Stimulated activated CD4-positive, alpha-beta T cell treated with anti-CD3 and anti-CD28 coated beads, Interleukin-2, amount 100 ng/mL, for 4 hours (primary cell): ENCODE data around the gene MAGED4B.
"Not testable (repeated sequence)": the region's sequence is repeated elsewhere in the genome, so short reads cannot be mapped to it uniquely, and the experiment has no call there.

Experiments
- DNase-seq: peaks from one replicate; pipeline ENCODE4 v3.0.0-alpha.2; 2020; ENCODE audit warnings: low read depth

MAGED4B gene

GRCh38 chrX:52068666-52069640 lies at the start of gene MAGED4B:
Gene MAGED4B (minus strand): TSS chrX:52069183. CDS start chrX:52068172, 1,011 bp downstream.
- DNase-seq = not testable (repeated sequence)

DNA sequence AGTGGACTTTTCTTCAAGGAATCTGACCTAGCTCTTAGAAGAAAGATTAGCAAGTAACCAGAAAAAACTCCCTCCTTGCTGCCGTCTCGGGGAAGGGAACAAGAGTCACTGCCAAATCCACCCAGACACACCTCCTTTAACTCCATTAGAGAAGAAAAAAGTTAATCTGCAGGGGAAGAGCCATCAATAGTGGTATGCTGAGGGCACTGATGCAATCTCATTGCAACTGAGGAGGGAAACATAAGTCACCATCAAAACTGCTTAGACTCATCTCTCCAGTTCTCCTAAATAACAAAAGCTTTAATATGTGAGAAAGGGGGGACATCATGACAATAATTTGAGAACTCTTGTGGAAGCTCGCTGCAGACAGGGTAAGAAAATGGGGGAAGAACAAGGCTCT lies 49.3 kb upstream of the MAGED4B start:
- DNase-seq = no peak

GRCh38 chrX:52082578-52082977 lies 13.6 kb upstream of the MAGED4B start:
- no peak for DNase-seq

- no peak for DNase-seq
Measured at GRCh38 chrX:52078131-52078530, 9.1 kb upstream of the MAGED4B start.

DNA sequence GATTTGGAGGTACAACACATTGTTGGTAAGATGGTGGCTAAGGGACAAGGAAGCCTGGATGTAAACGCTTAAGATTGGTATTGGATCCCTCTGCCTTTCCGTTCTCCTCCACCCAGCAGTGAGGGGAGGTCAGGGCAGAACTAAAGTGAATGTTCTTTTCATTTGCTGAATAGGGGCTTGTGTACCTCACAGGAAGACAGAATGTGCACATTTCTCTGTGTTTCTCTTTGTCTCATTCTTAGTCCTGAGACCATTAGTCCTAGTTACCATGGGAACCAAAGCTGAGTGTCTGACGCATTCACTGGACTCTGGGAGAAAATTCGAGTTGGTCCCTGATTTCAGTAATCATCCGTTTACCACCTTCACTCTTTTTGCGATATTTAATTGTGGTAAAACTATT lies 26.7 kb downstream of the MAGED4B start:
- DNase-seq = not testable (repeated sequence)

DNA sequence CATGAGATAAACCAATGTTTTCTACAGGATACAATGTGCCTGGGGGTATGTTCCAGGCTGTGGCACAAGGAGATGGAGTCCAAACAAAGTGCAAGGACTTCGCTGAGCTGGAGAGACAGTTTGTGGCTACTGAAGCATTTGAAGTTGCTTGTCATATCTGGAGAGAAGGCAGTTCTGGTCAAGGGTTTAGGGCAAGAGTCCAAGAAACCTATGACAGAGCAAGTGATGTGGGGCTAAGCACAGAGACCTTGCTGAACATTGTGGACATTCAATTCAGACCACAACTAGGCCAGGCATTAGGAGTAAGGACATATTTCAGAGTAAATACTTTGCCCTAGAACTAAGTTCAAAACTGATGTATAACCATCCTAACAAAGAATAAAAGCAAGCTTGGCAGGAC lies 34.8 kb downstream of the MAGED4B start:
- DNase-seq = no peak

- no peak for DNase-seq
Measured at GRCh38 chrX:52031371-52031770, 37.6 kb downstream of the MAGED4B start.

DNA sequence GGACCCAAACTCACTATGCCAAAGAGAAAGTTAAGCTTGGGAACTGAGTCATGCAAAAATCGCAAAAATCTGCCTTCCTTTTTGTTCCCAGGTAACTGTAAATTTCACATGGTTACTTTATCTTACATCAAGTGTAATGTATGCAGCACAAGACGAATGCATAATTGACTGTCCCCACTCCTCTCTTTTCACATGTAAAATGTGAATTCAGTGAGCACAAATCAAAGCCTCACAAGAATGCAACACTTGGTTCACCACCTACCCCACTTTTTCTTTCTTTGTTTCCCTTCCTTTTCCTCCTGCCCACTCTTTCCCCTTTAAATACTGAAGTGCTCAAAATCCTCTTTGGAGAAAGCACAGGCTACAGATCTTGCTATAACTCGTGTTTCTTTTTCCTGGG lies 53.2 kb downstream of the MAGED4B start:
- DNase-seq = no peak
